HG02678 (cell line): Measurements from ENCODE around the gene CIAPIN1.
"Not testable (repeated sequence)": the region's sequence is repeated elsewhere in the genome, so short reads cannot be mapped to it uniquely, and the experiment has no call there.

ENCODE experiments used
- ATAC-seq: cut with Tn5 transposase; IDR thresholded peaks from one replicate; pipeline ENCODE4 v1.9.1; 2021; ENCODE audit warnings: mild to moderate bottlenecking, moderate library complexity; ENCODE audit not compliant: unreplicated experiment

Gene CIAPIN1

DNA sequence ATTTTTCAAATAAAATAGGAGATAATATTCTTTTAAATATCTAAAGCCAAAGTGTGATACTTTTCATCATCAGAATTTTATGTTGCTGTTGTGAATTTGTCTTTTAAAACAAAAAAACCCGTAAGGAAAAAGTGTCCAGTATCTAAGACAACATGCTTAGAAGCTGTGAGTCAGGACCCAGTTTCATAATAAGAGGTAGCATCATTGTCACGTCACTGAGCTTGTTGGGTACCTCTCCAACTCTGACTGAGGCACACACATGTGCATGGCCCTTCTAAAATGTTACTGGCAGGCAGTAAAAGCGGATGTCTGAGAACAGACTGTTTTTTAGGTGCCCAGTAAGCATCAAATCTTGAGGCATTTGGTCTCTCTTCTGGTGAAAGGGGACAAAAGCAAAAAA is 2.5 kb downstream of the CIAPIN1 start:
- ATAC-seq, result no peak

DNA sequence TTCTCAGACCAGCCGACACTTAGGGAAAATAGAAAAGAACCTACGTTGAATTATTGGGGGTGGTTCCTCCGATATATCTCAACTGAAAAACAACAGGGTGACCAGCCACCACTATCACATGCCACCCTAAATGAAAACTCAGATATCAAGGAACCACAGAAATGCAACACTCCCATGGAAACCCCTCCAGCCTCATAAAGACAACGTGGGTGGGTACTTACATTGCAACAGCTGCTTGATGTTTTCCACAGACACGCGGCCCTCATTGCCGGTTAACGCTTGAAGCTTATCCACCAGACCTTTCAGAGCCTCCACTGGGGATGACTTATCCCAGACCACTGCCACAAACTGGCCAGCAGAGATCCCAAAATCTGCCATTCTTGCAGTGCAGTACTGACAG is 6.6 kb downstream of the CIAPIN1 start:
- ATAC-seq, result not testable (repeated sequence)

DNA sequence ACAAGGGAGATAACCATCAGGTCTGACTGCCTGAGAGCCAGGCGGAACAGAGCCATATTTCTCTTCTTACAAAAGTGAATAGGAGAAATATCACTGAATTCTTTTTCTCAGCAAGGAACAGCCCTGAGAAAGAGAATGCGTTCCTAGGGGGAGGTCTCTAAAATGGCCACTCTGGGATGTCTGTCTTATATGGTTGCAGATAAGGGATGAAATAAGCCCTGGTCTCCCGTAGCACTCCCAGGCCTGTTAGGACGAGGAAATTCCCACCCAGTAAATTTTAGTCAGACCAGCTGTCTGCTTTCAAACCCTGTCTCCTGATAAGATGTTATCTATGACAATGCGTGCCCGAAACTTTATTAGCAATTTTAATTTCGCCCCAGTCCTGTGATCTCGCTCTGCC is 7.2 kb downstream of the CIAPIN1 start:
- ATAC-seq, result not testable (repeated sequence)

DNA sequence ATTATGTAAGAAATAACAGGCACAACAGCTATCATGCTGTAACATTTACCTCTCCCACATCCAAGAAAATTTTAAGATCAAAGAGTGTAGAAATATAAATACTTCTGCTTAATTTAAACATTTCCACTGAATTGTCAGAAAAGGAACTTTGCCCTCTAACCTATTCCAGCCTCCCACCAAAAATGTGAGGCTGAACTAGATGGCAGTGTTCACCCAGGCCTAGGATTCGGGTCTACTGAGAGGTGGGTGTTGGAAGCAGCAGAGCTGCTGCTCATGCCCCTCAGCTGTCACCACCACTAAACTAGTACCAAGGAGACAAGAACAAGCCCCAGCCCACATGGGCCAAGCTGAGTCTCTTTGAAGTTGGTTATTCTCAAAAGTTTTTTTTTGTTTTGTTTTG is 11.3 kb downstream of the CIAPIN1 start:
- no peak for ATAC-seq

DNA sequence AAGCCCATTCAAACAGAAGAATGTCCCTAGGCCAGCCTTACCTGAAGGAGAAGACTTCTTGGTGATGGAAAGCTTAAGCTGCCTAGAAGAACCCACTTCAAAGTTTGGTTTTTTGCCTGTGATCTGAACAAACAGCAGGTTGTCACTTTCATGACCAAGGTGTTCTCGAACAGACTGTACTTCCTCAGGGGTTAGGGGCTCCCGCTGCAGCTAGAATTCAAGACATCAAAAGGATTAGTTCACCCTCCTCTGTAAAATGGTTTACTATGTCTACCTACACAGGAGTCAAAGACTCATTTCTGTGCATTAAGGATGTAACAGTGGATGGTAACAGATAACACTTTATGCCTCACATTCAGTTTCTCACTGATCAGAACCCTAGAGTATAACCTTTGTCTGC is 13.2 kb downstream of the CIAPIN1 start:
- ATAC-seq, result no peak

DNA sequence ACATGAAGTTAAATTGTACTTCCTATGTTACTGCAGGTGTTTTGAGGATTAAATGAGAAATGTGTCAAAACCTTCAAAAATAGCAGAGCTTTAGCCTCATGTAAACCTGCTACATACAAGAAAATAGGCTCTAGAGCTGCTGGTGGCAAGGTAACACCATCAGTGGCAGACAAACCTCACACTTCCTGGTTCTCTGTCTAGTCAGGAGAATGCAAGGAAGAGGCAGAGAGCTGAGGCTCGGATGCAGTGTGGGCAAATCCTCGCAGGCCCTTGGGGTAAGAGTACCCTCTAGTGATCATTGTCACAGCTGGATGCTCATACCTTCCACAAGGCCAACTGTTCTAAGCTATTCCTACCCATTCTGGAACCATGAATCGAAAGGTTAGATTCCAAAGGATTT is 14.2 kb downstream of the CIAPIN1 start:
- no peak for ATAC-seq

DNA sequence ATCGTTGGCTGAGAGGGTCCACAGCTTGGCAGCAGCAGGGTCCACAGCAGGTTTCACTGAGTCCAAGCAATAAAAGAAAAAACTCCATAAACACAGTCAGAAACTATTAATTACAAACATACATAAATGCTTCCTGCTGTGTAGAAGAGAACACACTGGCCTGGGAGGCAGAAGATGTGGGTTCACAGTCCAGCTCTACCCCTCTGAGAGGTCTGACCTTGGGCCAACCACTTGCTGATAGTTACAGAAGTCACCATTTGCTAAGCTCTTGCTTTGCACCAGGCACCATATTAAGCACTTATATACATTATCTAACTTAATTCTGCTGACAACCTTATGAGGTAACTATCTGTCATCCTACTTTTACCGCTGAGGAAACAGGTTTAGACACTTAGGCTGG is 14.7 kb downstream of the CIAPIN1 start:
- no peak for ATAC-seq

DNA sequence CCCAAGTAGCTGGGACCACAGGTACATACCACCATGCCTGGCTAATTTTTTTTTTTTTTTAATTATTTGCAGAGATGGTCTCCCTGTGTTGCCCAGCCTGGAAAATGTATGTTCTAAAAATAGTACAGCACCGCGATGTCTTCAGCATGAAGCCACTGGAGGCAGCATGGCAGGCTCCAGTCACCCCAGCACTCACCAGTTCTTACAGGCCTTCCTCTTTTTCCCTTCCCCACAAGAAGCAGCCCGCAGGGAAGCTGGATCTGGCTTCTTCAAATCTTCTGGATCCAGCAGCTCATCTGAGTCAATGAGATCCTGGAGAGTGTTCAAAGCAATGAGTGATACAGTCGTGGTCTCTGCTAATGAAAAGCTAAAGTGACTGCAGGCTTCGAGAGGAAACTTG is 16.2 kb downstream of the CIAPIN1 start:
- ATAC-seq, result no peak

DNA sequence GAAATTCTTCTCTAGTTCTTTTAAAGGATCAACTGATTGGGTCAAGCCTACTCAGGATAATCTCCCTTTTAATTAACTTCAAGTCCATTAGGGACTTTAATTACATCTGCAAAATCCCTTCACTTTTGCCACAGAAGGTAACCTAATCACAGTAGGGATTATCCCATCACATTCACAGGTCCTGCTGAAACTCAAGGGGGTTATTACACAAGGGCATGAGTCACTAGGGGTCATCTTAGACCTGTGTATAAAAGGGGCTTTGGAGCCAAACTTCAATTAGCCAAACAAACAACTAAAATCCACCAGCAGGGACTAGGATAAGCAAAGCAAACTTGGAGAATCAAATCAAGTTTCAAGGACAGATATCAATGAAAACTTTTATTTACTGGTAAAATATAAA is 19.4 kb downstream of the CIAPIN1 start:
- no peak for ATAC-seq

DNA sequence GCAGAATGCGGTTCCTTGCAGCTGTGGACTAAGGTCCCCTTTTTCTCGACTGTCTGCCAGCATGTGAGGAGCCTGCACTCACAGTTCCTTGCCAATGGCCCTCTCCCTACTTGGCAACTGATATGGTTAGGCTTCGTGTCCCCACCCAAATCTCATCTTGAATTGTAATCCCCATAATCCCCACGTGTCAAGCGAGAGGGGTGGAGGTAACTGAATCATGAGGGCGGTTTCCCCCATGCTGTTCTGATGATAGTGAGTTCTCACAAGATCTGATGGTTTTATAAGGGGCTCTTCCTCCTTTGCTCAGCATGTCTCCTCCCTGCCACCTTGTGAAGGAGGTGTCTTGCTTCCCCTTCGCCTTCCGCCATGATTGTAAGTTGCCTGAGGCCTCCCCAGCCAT is 19.9 kb downstream of the CIAPIN1 start:
- no peak for ATAC-seq

DNA sequence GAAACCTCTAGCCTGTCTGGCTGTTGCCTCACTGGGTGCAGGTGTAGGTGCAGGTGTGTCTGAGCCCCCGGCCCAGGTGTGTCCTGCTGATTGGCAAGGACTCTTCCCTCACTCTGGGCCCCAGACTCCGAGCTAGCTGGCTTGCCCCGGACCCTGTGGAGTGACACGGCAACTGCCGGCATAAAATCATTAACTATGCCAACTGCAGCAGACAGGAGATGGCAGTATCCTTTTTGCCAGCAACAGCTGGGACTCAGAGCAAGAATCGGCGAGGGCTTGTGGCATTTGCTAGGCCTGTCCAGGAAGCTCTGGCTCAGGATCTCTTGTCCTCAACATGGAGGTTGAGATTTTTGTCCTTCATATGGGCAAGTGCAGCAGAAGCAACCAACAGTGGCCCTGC is 20.8 kb downstream of the CIAPIN1 start:
- ATAC-seq, result no peak

DNA sequence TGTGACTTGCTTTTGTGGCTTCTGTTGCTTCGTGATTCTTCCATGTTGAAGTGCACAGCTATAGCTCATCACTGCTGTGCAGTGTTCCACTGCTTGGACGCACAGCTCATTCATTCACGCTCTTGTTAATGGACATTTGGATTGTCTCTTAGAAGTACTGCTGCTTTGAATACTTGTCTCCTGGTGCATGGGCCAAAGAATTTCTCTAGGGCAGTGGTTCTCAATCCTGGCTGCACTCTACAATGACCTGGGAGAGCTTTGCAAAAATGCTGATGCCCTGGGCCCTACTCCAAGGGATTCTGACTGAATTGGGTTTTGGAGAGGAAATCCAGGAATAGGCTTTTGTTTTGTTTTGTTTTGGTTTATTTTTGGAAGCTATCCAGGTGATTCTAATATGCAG is 22.6 kb downstream of the CIAPIN1 start:
- ATAC-seq, result no peak

DNA sequence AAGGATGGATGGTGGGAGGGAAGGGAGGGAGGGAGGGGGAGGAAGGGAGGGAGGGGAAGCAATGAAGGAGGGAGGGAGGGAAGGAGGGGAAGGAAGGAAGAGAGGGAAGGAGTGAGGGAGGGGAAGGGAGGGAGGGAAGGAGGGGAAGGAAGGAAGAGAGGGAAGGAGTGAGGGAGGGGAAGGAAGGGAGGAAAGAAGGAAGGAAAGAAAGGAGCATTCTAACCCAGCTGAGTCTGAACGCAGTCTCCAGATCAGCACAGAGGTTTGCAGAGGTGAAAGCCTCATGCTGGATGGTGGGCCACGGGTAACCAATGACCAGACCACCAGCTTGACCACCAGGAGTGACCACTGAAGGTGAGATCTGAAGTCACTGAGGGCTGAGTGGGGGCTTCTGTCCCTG is 24.0 kb downstream of the CIAPIN1 start:
- ATAC-seq, result no peak

DNA sequence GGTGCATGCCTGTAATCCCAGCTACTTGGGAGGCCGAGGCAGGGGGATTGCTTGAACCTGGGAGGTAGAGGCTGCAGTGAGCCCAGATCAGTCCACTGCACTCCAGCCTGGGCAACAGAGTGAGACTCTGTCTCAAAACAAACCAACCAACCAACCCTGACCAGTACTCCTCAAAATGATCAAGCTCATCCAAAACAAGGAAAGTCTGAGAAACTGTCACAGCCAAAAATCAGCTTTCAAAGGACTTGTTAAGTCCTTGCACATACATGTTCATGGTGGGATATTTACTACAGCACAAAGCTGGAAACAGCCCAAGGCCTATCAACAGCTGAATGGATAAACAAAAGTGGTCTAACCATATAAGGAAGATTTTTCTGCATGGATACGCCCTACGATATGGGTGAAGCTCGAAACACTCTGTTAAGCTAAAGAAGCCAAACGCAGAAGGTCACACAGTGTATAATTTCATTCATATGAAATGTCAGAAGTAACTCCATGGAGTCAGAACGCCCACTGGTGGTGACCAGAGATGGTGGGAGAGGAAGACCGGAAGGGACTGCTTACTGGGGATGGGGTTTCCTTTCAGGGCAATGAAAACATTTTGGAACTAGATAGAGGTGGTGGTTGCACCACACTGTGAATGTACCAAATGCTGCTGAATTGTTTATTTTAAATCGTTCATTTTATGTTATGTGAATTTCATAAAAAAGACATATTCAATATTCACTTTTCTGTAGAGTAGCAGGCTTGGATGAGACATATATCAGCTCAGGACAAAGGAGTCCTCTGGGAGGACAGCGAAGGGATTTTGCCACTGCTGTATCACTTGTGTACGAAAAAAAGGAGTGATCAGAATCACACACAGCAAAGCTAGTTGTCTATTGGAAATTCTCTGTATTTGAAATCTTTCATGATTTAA is 24.9 kb downstream of the CIAPIN1 start:
- no peak for ATAC-seq

DNA sequence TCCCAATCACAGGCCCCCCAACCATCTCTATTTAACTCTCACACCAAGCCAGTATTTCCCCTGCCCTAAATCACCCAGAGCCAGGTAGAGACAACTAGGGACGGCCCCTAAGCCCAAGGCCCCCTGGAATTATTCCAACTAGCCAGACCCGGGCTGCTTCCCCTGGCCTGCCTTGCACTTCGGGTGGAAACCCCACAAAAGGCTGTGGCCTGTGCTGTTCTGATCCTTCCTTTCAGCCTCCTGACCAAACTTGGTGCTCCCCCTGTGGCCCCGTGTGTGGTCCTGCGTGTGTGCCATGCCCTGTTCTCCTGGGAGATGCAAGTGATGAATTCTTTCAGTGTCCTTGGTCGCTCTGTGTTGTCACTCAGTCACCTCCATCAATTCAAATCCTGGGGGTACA is 27.7 kb downstream of the CIAPIN1 start:
- ATAC-seq, result no peak

DNA sequence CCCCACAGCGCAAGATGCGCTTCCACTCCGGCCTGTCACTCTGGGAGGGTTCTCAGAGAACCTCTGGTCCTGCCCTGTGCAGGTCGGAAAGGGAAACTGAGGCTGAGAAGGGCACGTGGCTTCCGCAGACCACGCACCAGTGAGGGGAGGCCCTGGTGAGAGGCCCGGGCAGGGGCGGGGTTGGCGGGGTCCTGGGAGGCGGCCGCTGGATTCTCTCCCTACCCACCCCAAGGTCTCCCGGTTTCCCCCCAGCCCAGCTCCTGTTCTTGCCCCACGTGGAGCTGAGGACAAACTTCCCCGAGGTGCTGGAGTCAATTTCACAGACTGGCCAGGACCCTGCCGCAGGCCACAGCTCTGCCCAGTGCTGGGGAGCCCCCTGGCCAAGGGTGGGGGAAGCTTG is 31.1 kb downstream of the CIAPIN1 start:
- no peak for ATAC-seq

DNA sequence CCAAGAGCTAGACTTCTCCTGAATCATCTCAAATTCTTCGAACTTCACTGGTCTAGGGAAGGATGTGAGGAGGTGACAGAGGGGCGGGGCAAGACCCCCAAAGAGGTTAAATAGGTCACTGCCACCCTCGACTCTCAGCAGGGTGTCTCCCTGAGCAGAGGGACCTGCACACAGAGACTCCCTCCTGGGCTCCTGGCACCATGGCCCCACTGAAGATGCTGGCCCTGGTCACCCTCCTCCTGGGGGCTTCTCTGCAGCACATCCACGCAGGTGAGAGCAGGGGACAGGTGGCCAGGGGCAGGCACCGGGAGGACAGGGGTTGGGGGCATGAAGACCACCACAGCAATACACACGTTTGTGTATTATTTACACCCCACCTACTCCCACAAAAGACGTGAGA is 33.5 kb downstream of the CIAPIN1 start:
- ATAC-seq, result no peak

DNA sequence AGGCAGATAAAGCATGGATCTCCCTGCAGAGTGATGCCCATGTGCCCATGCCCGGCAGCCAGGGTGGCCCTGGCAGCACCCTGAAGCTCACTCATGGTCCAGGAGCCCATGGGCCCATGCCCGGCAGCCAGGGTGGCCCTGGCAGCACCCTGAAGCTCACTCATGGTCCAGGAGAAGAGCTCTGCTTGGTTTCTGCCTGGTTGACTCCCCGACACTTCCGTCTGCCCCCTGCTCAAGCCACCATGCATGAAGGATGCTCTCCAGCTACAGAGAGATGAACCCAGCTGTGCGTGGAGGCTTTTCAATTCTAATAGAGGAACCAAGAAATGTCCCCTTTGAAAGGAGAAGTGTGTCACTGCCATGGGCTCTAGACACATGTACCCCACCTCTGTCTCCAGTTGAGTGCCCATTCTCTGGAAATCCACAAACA is 33.9 kb downstream of the CIAPIN1 start:
- ATAC-seq, result peak; percentile 62

DNA sequence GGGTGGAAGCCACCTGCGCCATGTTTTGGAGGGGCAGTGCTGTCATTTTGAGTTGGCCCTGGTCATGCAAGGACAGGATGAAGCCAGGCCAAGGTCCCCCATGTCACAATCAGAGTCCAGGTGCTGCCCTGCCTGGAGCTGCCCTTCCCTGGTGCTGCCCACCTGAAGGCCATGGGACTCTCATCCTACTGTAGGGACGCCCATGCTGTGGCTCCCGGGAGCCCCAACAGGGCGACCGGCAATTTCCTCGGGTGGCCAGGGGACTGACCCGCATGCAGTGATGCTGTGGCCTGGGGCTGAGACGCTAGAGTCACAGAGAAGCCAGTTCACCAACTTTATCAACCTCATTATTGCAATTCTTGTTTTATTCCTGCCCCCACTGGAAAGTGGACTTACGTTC is 34.6 kb downstream of the CIAPIN1 start:
- no peak for ATAC-seq

DNA sequence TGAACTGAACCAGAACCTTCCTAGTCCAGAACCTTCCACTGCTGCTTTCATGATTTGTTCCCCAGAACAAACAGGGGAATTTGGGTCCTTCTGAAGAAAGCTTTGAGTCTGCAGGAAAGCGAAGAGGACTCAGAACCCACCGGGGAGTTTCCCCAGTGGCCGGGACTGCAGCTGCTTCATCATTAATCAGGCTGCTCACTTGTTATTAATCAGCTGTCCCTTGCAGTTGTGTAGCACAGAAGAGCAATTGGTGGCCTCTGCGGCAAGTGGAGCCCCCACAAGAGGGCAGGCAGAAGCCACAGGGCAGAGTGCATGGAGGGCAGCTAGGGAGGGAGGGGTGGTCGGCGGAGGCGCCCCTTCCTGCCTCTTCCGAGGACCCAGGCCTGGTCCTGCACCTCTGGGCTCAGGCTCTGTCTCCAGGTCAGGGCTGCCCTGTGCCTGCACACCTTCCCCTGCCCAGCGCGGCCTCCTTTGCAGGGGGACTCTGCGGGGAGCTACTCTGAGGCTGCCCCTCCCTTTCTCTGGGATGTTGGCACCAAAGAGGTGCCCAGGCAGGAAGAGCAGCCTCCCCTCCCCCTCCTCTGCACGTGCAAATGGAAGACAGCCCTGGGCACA is 35.7 kb downstream of the CIAPIN1 start:
- no peak for ATAC-seq

DNA sequence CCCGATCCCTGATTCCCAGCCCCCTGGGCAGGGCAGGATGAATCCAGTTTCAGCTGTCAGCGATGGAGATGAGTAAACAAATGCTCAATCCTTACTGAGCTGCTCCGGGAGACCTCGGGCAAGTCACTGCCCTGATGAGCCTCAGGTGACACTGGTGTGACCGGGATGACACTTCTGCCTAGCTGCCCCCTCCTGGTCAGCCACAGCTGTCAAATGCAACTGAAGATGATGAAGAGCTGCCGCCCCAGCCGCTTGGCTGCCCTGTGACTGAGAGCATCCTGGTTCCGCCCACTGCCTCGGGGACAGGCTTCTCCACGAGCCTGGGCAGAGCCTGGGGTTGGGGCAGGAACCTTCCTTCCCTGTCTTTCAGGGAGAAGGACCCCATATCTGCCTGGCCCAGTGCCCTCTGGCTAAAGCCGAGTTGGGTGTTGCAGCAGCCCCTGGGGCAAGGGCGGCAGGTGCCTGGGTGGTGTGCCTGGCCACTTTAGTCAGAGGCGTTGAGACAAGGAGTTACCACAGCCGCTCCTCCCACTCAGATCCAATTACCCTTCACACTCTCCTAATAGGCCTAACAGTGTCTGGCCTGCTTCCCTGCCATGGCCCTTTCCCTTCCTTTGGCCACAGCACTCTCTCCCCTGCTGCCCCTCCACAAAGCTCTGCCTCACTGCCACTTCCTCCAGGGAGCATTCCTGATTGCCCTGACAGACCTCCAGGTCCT is 37.2 kb downstream of the CIAPIN1 start:
- ATAC-seq, result no peak

DNA sequence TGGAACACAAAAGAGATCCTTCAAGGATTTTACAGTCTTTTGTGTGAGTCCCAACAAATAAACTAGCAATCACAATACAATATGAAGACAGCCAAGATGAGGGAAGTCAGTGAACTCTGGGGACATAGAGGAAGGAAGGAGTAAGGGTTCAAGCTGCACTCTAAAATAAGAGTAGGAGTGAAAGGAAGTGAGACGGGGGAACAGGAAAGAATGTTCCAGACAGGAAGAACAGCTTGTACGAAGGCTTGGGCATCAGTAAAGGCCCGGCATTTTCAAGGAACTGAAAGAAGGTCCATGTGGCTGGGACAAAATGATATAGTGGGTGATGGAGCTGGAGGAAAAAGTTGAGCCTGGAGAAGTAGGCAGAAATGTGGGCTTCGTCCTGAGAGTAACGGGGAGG is 38.1 kb downstream of the CIAPIN1 start:
- no peak for ATAC-seq
